Measurements from ENCODE around the gene TGM3.

Gene TGM3

GRCh38 chr20:2311329-2311728, 15.5 kb downstream of the TGM3 start:
- no peak for DNase-seq

GRCh38 chr20:2312876-2313275, 17.1 kb downstream of the TGM3 start:
- DNase-seq, result no peak

GRCh38 chr20:2313316-2313715, 17.5 kb downstream of the TGM3 start:
- no peak for DNase-seq

GRCh38 chr20:2314759-2315439, 19.1 kb downstream of the TGM3 start:
- DNase-seq, result peak; percentile 20

- no peak for DNase-seq
Measured at GRCh38 chr20:2315440-2315778, 19.6 kb downstream of the TGM3 start.

- DNase-seq, result no peak
Measured at GRCh38 chr20:2316847-2317495, 21.2 kb downstream of the TGM3 start.

- DNase-seq, result no peak
Measured at GRCh38 chr20:2320813-2321658, 25.2 kb downstream of the TGM3 start.

GRCh38 chr20:2323051-2323450, 27.2 kb downstream of the TGM3 start:
- DNase-seq, result no peak

GRCh38 chr20:2326046-2326445, 30.2 kb downstream of the TGM3 start:
- DNase-seq, result no peak

- no peak for DNase-seq
Measured at GRCh38 chr20:2327620-2328555, 32.1 kb downstream of the TGM3 start.

- no peak for DNase-seq
Measured at GRCh38 chr20:2329286-2329685, 33.5 kb downstream of the TGM3 start.

GRCh38 chr20:2330090-2330695, 34.4 kb downstream of the TGM3 start:
- no peak for DNase-seq

- no peak for DNase-seq
Measured at GRCh38 chr20:2331106-2331505, 35.3 kb downstream of the TGM3 start.

GRCh38 chr20:2331901-2332565, 36.2 kb downstream of the TGM3 start:
- no peak for DNase-seq

GRCh38 chr20:2332711-2333110, 36.9 kb downstream of the TGM3 start:
- no peak for DNase-seq

- DNase-seq, result no peak
Measured at GRCh38 chr20:2333821-2334220, 38.0 kb downstream of the TGM3 start.

GRCh38 chr20:2335096-2335870, 39.5 kb downstream of the TGM3 start:
- no peak for DNase-seq

GRCh38 chr20:2336471-2336870, 40.7 kb downstream of the TGM3 start:
- DNase-seq, result no peak

- no peak for DNase-seq
Measured at GRCh38 chr20:2337142-2337541, 41.3 kb downstream of the TGM3 start.

- DNase-seq, result no peak
Measured at GRCh38 chr20:2338411-2339066, 42.7 kb downstream of the TGM3 start.

Data from eye (tissue), 1 donor.